Cerebellar cortex (tissue), 1 donor: Measurements from ENCODE around the gene SLC26A4.

Experiments
- DNase-seq: peaks from one replicate; pipeline ENCODE4 v3.0.0-alpha.2; 2015; ENCODE audit warnings: low spot score

The SLC26A4 gene

GRCh38 chr7:107661081-107661864 lies 645 bp downstream of the SLC26A4 start:
- peak; percentile 52 for DNase-seq

- DNase-seq, result no peak
Observed at GRCh38 chr7:107661865-107662379, 1.3 kb downstream of the SLC26A4 start.

GRCh38 chr7:107663196-107663595 lies 2.6 kb downstream of the SLC26A4 start:
- no peak for DNase-seq

- DNase-seq, result no peak
Observed at GRCh38 chr7:107666790-107667189, 6.2 kb downstream of the SLC26A4 start.

GRCh38 chr7:107667341-107667740 lies 6.7 kb downstream of the SLC26A4 start:
- no peak for DNase-seq

- no peak for DNase-seq
Observed at GRCh38 chr7:107668296-107668695, 7.7 kb downstream of the SLC26A4 start.

GRCh38 chr7:107672183-107672582 lies 11.6 kb downstream of the SLC26A4 start:
- no peak for DNase-seq

GRCh38 chr7:107676249-107676648 lies 15.6 kb downstream of the SLC26A4 start:
- no peak for DNase-seq

- no peak for DNase-seq
Observed at GRCh38 chr7:107678110-107678753, 17.6 kb downstream of the SLC26A4 start.

- DNase-seq, result no peak
Observed at GRCh38 chr7:107680478-107680877, 19.9 kb downstream of the SLC26A4 start.

GRCh38 chr7:107682886-107683285 lies 22.3 kb downstream of the SLC26A4 start:
- no peak for DNase-seq

GRCh38 chr7:107684287-107684686 lies 23.7 kb downstream of the SLC26A4 start:
- no peak for DNase-seq

GRCh38 chr7:107684947-107685463 lies 24.4 kb downstream of the SLC26A4 start:
- no peak for DNase-seq

GRCh38 chr7:107686816-107687387 lies 26.3 kb downstream of the SLC26A4 start:
- DNase-seq, result no peak

- no peak for DNase-seq
Observed at GRCh38 chr7:107687656-107688055, 27.0 kb downstream of the SLC26A4 start.

- no peak for DNase-seq
Observed at GRCh38 chr7:107689553-107689952, 28.9 kb downstream of the SLC26A4 start.

- no peak for DNase-seq
Observed at GRCh38 chr7:107690084-107690483, 29.5 kb downstream of the SLC26A4 start.

- no peak for DNase-seq
Observed at GRCh38 chr7:107690611-107691010, 30.0 kb downstream of the SLC26A4 start.

GRCh38 chr7:107691716-107692115 lies 31.1 kb downstream of the SLC26A4 start:
- no peak for DNase-seq

GRCh38 chr7:107692501-107692900 lies 31.9 kb downstream of the SLC26A4 start:
- no peak for DNase-seq

GRCh38 chr7:107693396-107693795 lies 32.8 kb downstream of the SLC26A4 start:
- DNase-seq, result no peak

GRCh38 chr7:107694386-107694785 lies 33.8 kb downstream of the SLC26A4 start:
- no peak for DNase-seq
